Left kidney (tissue), 2 donors: ENCODE results near the gene CCNB1IP1. TPM values are rescaled to one million over a fixed set of nuclear protein-coding genes. Genes with fewer than 3 reads are reported as not detected.
"Not testable (repeated sequence)": the region's sequence is repeated elsewhere in the genome, so short reads cannot be mapped to it uniquely, and the experiment has no call there.

ENCODE experiments used
- DNase-seq: peaks from one replicate; pipeline ENCODE4 v3.0.0-alpha.2; 2013
- polyA plus RNA-seq: library from polyadenylated mRNA; unstranded; fragments of 120-200 nt; gene quantifications from one replicate; pipeline ENCODE4 v1.2.1, GENCODE V29; 2013; ENCODE audit not compliant: insufficient read length

CCNB1IP1 gene
- polyA plus RNA-seq, 1 donor, result 127 TPM

DNA sequence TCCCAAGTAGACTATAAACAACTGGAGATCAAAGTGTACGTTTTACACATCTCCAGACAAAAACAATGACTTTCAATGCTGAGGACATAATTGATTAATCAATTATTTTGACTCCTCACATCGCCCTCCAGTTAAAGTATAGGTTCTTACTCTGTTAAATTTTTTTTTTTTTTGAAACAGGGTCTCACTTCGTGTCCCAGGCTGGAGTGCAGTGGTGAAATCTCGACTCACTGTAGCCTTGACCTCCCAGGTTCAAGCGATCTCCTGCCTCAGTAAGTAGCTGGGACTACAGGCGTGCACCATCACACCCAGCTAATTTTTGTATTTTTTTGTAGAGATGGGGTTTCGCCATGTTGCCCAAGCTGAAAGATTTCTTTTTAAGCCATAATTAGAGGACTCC is 938 bp upstream of the CCNB1IP1 start:
- DNase-seq, result no peak

DNA sequence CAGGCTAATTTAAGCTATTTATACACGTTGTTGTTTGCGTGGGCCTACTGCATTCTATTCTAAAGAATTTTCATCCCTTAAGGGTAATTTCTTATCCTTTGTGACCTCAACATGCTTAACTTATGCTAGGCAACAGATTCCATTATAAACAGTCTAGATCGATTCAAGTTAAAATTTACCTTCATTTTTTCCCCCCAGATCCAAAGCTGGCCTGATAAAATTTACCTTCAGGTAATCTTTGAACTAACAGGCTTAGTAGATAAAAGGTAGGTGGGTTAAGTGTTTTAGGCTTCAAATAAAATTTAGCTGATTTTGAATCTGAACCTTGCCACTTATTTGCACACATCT is 389 bp upstream of the CCNB1IP1 start:
- no peak for DNase-seq

DNA sequence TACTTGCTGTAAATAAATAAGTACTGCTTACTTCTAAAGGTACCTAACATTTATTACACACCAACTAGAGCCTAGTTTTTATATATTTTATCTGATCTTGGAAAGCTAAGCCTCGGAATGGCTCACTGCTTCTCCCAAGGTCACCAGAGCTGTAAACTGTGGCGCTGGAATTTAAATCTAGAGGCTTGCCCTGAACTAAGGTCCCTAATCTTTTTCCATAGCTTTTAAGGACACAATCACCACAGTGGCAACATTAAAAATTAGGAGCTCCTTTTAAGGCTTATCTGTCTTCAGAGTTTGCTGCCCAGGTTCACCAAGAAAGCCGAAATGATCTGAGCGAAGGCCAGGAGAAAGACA is 670 bp downstream of the CCNB1IP1 start:
- peak; percentile 61 for DNase-seq

DNA sequence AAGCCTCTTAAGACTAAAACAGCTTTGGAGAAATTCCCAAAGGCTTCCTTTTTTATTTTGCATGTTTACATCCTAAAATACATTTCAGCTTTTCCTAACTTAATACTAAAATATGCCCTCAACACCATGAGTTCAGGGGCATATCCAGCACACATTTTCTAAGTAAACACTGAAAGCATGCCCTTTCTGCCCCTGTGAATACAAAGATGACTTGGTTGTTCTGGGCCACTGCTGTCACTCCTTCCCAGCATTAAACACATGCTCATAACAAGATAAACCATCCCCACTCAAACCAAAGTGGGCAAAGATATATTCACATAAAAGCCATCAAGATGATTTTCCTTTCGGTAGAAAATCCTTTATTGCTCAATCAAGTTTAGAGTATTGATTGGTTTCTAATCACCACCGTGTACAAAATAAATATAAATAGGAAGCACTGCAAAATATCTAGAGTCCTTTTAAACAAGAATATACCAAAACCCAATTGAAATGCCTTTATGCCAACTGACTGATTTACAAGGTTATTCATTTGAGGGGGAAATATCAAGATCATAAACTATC is 1.9 kb downstream of the CCNB1IP1 start:
- no peak for DNase-seq

DNA sequence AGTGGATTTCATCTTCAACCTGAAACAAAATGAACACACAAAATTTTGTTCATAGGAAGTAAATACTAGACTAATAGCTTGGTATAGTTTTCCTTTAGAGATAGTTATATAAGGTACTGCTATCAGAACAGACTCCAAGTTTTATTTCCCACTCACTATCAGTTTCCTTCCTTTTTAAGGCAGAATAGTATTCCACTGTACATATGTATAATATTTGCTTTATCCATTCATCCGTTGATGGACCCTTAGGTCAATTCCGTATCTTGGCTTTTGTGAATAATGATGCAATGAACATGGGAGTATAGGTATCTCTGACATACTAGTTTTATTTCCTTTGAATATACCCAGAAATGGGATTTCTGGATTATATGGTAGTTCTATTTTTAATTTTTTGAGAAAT is 3.7 kb downstream of the CCNB1IP1 start:
- no peak for DNase-seq

DNA sequence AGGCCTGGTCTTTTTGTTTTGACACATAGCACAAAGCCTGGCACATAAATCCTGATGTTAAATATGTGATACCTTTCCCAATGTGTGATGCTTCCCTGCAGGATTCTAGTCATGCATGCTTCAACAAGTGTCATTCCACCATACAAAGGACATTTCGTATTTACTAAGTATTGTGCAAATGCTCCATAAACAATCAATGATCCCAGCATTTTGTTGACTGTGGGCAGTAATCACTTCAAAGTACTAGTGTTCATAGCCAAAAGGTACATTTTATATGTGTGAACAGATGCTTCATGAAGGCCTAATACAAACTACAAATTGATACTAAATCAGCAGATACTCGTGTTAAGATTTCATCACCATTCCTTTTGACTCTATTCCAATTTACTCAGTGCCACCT is 4.4 kb downstream of the CCNB1IP1 start:
- no peak for DNase-seq

DNA sequence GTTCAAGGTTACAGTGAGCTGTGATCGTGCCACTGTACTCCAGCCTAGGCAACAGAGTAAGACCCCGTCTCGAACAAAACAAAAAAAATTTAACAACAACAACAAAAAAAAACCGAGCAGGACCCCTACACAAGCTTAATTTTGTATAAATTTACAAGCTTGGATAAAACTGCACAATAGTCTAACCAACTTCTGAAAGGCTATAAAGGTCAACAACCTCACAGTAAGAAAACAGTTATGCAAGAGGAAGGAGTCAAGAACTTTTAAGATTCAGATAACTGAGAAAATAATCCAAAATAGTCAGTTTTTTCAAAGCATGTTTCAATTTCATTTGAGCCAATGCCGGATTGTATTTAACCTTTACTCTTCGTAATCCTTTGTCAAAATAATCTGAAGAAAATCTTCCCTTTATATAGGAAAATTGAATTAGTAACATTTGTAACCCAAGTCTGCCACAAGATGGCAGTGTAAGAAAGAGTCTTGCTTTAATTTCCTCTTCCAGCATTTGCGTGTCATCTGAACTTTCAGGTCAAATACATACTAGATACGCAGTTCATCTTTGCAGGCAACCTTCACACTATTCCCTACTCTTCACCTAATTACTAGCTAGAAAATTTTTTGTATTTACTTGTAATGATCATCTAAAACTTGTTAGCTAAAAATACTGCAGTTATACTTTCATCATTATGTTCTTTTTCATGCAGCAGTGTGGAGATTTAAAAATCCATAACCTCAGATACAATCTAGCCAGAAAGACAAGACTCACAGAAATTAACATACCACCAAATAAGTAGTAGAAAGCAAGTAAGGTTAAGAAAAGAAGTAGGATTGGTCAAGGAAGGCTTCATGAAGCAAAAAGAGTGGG is 5.8 kb downstream of the CCNB1IP1 start:
- peak; percentile 70 for DNase-seq

DNA sequence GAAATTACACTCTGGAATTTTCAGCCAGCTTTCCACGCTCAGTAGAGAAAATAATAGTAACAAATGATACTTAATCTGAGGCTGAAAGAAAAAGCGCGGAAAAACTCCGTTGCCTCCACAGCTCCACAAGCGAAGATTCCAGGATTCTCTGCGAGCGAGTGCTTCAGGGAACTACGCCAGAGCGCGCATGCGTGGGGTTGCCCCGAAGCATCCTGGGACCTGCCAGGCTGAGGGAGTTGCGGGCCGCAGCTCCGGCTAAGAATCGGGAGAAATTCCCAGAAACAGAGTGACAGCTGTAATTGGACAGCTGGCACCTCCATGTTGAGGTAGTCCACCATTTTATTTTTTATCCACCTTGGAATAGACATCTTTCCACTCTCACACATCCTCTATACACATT is 15.4 kb downstream of the CCNB1IP1 start:
- DNase-seq, result no peak

DNA sequence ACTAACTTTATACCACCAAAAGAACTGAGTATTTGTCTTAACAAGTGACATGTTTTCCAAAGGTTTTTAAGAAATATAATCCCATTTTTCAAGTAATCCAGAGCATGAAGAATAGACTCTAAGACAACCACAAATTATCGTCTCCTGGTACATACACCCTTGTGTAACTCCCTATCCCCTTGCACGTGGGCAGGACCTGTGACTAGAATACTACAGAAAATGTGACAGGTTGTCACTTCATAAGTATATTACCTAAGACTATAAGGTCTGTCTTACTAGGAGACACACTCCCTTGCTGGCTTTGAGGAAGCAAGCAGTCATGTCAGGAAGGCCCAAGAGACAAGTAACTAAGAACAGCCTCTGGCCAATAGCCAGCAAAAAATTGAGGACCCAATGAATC is 19.1 kb downstream of the CCNB1IP1 start:
- DNase-seq, result no peak

DNA sequence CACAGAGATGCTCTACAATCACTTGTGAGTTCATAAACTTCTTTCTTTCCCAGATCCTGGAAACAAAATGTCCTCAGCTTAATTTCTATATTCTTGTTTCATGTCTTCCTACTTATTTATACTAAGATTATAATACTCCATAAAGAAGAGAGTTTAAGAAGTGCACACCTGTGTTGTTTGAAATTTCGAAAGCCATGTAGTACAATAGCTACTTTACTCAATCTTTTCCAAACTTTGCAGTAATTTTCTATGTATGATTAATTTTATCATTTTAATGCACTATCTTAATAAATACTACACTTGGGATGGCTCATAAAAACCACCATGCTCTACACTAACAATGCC is 27.0 kb downstream of the CCNB1IP1 start:
- DNase-seq, result no peak

DNA sequence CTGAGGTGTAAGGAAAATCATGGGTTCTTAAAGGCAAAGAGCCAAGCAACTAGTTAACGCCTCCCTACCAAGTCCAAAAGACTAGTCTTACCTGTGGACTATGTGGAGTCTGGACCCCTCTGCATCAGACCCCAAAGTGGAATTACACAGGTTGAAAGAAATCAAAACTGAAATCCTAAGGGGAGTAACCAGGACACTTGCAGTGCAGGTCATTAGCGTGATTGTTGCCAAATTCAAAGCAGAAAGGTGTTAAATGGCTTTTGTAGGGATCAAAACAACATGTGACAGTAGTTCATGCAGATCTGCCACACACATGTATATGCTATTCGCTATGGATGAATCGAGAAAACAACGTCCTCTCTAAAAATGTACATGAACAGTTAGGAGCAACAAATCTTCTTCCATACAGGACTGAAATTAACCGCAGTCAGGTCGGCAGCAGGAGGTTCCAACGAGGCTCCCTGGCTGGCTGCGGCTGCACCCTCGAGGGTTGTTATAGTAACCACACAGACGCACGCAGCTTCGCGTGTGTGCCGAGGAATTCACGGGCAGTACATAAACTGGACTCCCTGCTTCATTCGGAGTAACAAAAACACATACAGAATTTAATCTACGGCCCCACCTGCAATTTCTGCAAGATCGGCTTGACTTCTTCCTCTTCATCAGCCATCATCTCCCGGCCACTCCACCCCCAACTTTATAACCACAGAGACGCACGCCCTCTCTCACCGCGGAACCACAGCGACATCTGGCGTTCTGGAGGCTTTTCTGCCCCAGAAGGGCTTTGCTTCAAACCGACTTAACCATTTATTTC is 27.6 kb downstream of the CCNB1IP1 start, which contains the start of gene TTC5:
TSS of gene TTC5 (minus strand) at position 687 of the 814 bp plus-strand sequence. CDS start at position 673, 14 bp downstream.
- peak; percentile 90 for DNase-seq

DNA sequence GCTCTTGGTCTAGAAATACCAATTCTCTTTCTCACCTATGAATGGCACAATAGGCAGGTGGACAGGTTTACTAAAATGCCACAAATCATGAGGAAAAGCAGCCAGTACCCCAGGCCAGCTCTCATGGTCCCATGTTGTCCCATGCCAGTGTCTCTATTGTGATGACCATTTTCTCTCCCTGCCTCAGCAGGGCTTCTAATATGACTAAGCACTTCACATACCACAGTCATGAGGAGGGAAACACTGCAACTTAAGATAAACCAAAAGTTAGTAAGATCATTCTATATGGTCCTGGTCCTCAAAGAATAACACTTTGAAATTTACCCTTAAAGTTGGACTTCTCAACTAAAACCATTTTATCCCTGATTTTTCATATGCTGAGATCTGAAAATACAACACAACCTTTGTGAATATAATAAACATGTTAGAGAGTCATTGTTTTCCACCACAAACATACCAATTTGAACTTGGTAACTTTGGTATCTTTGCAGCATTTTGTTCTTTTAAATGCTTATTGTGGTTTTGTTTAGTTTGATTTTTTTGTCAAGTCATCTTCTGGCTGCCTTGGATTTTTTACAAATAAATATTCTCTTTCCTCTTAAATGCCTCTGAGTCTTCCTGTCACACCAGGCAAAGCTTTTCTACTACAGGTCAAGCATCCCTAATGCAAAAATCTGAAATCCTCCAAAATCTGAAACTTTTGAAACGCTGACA is 30.9 kb downstream of the CCNB1IP1 start:
- no peak for DNase-seq

DNA sequence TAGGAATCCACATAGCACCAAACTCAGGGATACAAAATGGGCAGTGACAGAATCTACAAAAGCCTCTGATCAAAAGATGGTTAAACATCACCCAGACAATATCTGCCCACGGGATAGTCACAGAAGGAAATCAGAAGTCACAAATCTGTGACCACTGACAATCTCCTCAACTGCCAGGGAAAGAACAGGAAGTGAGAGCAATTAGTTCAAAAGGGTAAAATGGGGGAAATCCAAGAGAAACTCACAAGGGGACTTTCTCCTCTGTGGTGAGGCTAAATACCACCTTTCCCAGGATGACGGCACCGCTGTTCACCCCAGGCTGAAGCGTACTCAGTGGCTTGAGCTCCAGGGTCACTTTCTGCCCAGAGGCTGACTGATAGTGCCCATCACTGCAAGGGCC is 38.0 kb downstream of the CCNB1IP1 start:
- DNase-seq, result no peak

DNA sequence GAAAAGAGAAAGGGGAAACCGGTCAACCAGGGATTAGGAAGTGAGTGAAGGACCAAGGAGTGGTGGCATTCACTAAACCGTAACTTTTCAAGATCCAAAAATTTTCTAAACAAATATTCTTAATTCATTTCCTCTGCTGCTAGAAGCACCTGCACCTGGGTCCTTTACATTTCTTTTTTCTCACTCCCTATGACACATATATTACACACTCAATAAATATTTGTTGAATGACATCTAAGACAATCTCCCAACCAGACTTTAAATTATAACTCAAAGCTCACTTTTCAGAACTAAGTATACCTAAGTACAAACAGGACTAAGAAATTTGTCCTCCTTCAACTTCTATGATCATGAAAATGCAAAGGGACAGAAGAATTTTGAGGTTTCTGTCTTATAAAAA is 38.4 kb downstream of the CCNB1IP1 start:
- no peak for DNase-seq

DNA sequence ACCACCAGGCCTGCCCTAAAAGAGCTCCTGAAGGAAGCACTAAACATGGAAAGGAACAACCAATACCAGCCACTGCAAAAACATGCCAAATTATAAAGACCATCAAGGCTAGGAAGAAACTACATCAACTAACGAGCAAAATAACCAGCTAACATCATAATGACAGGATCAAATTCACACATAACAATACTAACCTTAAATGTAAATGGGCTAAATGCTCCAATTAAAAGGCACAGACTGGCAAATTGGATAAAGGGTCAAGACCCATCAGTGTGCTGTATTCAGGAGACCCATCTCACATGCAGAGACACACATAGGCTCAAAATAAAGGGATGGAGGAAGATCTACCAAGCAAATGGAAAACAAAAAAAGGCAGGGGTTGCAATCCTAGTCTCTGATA is 51.1 kb downstream of the CCNB1IP1 start:
- not testable (repeated sequence) for DNase-seq

DNA sequence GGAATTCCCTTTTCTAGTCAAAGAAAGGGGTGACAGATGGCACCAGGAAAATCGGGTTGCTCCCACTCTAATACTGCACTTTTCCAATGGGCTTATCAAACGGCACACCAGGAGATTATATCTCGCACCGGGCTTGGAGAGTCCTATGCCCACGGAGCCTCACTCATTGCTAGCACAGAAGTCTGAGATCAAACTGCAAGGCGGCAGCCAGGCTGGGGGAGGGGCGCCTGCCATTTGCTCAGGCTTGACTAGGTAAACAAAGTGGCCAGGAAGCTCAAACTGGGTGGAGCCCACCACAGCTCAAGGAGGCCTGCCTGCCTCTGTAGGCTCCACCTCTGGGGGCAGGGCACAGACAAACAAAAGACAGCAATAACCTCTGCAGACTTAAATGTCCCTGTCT is 52.8 kb downstream of the CCNB1IP1 start:
- not testable (repeated sequence) for DNase-seq

DNA sequence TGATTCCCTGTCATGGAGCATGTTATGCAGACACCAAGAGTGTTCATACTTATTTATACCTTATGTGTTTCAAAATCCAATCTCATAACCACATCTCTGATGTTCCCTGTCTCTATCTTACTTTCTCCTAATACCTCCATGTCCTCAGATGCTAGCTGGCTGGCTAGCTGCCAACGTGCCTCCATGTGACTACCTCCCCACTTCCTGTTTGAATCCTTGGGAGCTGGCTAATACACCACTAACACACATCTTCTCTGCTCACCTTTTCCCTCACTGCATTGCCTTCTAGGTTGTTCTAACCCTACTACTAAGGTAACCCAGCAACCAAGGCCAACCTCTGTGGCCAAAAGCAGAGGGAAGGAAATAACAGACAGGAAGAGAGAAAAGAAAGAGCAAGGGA is 54.7 kb downstream of the CCNB1IP1 start:
- DNase-seq, result no peak

DNA sequence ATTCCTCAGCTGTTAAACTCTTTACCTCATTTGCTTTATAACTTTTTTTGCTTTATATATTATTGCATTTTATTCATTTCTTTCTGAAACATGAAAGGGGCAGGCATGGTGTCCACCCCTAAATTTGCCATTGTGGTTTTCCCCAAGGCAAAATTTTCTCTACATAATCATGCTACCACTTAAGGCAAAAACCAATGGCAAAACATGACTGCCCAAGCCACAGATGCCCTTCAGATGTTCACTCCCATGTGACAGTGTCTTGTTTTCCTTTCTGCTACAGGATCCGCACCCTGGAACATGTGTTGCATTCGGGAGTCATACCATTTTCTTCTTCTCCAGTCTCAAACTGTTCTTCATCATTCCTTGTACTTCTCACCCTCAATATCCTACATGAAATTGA is 55.7 kb downstream of the CCNB1IP1 start:
- DNase-seq, result no peak

DNA sequence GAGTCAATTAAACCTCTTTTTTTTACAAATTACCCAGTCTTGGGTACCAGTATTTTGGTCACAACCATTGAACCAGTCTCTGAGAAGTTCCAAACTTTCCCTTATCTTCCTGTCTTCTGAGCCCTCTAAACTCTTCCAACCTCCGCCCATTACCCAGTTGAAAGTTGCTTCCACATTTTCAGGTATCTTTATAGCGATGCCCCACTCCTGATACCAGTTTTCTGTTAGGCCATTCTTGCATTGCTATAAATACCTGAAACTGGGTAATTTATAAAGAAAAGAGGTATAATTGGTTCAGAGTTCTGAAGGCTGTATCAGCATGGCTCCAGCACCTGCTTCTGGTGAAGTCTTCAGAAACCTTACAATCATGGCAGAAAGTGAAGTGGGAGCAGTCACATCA is 59.0 kb downstream of the CCNB1IP1 start:
- DNase-seq, result no peak

DNA sequence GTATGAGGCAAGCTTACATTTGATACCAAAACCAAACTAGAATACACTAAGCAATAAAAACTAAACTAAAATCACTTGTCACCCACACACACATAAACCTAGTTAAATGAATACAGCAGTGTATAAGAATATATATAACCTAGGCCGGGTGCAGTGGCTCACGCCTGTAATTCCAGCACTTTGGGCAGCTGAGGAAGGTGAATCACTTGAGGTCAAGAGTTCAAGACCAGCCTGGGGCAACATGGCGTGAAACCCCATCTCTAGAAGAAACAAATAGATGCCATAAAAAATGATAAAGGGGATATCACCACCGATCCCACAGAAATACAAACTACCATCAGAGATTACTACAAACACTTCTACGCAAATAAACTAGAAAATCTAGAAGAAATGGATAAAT is 68.7 kb downstream of the CCNB1IP1 start:
- DNase-seq, result not testable (repeated sequence)

DNA sequence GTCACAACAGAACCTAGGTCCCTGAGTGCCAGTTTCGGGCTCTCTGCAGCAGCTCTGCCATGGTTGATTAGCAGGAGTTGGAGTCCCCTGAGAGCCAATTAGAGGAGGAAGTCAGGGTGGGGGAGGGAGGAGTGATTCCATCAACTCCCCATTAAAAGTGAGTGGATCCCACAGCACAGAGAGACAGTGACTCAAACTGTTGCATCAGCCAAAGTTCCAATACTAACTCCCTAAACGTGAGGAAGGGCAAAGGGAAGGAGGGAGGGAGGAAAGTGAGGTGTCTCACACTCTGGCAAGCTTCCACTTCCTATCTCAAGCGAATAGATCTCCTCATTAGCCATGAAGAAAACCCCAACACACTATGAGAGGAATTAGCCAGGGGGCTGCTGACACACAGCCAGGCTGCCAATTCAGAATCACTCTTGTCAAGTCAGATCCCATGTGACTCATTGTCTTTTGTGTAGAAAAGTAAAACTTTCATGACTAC is 70.4 kb downstream of the CCNB1IP1 start:
- DNase-seq, result no peak
